IPS-15b (cell line): ENCODE results near the gene ARFGAP3.

ENCODE experiments used
- H3K27me3 ChIP-seq: one replicate; pipeline ENCODE4 v1.6.1; 2013; ENCODE audit warnings: low read length; ENCODE audit not compliant: control insufficient read depth, insufficient read depth
- H3K36me3 ChIP-seq: one replicate; pipeline ENCODE4 v1.6.1; 2013; ENCODE audit warnings: low read length; ENCODE audit not compliant: control insufficient read depth, insufficient read depth
- H3K4me1 ChIP-seq: one replicate; pipeline ENCODE4 v1.6.1; 2013; ENCODE audit warnings: mild to moderate bottlenecking, low read length; ENCODE audit not compliant: control insufficient read depth, insufficient read depth
- H3K4me3 ChIP-seq: one replicate; pipeline ENCODE4 v1.5.1; 2013; ENCODE audit warnings: low read depth, low read length
- H3K9ac ChIP-seq: one replicate; pipeline ENCODE4 v1.6.1; 2013; ENCODE audit warnings: low read depth, mild to moderate bottlenecking, low read length
- H3K9me3 ChIP-seq: one replicate; pipeline ENCODE4 v1.6.1; 2013; ENCODE audit warnings: mild to moderate bottlenecking, low read length; ENCODE audit not compliant: control insufficient read depth, insufficient read depth

ARFGAP3 gene

DNA sequence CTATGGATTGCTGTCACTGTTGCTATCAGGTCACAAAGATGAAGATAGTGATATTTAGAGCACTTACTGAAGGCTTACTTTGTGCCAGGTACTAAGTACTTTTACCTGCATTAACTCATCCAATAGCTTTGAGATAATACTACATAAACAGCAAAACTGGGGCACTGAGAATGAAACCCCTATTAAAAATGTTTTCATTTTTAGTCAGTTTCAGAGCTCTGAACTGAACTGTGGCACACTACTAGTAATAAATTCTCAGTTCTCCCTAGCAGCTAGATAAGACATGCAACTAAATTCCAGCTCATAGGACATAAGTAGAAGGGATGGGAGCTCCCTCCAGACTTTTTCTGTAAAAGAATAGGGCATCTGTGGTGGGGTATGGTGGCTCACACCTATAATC lies 24.0 kb downstream of the ARFGAP3 start:
- Histone ChIP-seq H3K4me3 (no peak overlapping the region), H3K9ac (no peak overlapping the region), H3K27me3 (no peaks in the 10 kb centered on the region), H3K36me3 (no peaks in the 10 kb centered on the region), H3K9me3 (no peaks in the 10 kb centered on the region), H3K4me1 (no peaks in the 10 kb centered on the region)

DNA sequence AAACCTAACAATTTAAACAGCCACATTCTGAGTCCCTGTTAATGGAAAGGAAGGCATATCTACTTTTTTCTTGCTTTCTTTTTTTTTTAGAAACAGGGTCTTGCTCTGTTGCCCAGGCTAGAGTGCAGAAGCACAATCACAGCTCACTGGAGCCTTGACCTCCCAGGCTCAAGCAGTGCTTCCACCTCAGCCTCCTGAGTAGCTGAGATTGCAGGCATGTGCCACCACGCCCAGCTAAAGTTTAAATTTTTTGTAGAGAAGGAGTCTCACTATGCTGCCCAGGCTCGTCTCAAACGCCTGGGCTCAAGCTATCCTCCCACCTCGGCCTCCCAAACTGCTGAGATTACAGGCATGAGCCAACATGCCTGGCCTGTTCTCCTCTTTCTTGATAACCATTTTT lies 25.4 kb downstream of the ARFGAP3 start:
- Histone ChIP-seq H3K9me3 (no peaks in the 10 kb centered on the region), H3K4me3 (no peak overlapping the region), H3K27me3 (no peaks in the 10 kb centered on the region), H3K36me3 (no peaks in the 10 kb centered on the region), H3K9ac (no peak overlapping the region), H3K4me1 (no peaks in the 10 kb centered on the region)

DNA sequence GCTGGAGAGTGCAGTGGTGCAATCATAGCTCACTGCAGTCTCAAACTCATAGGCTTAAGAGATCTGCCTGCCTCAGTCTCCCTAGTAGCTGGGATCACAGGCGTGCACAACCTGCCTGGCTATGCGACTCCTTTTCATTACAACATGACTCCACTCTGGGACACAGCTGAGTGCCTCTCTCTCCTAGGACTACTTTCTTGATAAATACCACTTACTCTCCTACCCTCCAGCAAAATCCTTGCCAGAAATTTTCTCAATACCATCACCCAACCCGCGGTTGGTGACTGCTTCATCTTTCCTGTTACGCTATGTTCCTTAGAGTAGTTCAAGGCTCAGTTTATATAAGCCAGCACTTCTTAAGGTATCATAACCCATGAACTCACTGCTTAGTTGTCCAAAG lies 26.9 kb downstream of the ARFGAP3 start:
- no peaks in the 10 kb centered on the region for H3K27me3 ChIP-seq
- H3K9ac ChIP-seq: no peak overlapping the region
- H3K36me3 ChIP-seq: no peaks in the 10 kb centered on the region
- no peaks in the 10 kb centered on the region for H3K9me3 ChIP-seq
- H3K4me1 ChIP-seq: no peaks in the 10 kb centered on the region
- no peak overlapping the region for H3K4me3 ChIP-seq

DNA sequence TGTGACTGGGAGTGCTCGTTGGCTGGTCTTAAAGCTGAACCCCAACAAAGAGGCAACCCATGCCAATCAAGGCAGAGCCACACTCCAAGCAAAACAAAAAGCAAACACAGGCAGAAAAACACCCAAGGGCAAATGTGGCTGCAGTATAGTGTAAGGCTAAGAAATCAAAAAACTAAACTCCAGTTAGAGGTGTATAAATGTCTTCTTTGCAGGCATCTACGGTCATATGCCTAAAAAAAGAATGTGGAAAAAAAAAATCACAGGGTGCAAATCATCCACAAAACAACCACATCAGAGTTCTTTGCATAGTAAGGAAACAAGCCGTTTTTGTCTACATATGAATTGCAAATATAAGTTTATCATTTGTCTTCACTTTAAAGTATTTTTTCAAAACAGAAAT lies 27.8 kb downstream of the ARFGAP3 start:
- Histone ChIP-seq H3K36me3 (no peaks in the 10 kb centered on the region), H3K4me3 (no peak overlapping the region), H3K9me3 (no peaks in the 10 kb centered on the region)

DNA sequence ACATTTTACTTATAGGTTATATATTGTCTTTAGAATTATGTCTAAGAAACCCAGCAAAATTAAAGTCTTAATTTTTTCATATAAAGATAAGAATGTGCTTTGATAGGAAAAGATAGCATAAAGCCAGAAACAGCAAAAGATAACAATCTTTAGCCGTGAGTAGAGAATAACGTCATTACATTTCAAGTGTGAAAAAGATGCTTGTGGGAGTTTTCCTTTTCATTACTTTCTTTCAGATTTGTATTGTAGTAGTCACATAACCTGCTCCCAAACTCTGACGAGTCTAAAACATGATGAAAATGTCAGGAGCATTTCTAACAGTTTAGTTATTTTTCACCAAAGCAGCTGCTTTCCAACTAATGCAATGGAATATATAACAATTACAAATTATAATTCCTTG lies 31.3 kb downstream of the ARFGAP3 start:
- no peak overlapping the region for H3K9ac ChIP-seq
- no peaks in the 10 kb centered on the region for H3K4me1 ChIP-seq
- no peaks in the 10 kb centered on the region for H3K27me3 ChIP-seq
- H3K9me3 ChIP-seq: no peaks in the 10 kb centered on the region
- H3K4me3 ChIP-seq: no peak overlapping the region
- H3K36me3 ChIP-seq: no peaks in the 10 kb centered on the region

More for the DNA sequence above, 27.8 kb downstream of the ARFGAP3 start:
- H3K27me3 ChIP-seq: no peaks in the 10 kb centered on the region
- H3K9ac ChIP-seq: no peak overlapping the region
- no peaks in the 10 kb centered on the region for H3K4me1 ChIP-seq

DNA sequence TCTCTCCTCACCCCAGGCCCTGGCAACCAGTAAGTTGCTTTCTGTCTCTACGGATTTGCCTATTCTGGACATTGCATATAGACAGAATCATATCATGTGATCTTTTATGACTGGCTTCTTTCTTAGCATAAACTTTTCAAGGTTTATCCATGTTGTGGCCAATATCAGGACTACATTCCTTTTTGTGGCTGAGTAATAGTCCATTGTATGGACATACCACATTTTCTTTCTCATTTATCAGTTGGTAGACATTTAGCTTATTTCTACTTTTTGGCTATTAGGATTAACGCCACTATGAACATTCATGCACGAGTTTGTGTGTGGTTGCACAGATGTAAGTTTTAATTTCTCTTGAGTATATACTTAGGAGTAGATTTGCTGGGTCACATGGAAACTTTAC lies 35.7 kb downstream of the ARFGAP3 start:
- H3K4me3 ChIP-seq: no peak overlapping the region
- H3K9ac ChIP-seq: no peak overlapping the region
- no peaks in the 10 kb centered on the region for H3K36me3 ChIP-seq
- H3K27me3 ChIP-seq: no peaks in the 10 kb centered on the region
- no peaks in the 10 kb centered on the region for H3K4me1 ChIP-seq
- no peaks in the 10 kb centered on the region for H3K9me3 ChIP-seq

DNA sequence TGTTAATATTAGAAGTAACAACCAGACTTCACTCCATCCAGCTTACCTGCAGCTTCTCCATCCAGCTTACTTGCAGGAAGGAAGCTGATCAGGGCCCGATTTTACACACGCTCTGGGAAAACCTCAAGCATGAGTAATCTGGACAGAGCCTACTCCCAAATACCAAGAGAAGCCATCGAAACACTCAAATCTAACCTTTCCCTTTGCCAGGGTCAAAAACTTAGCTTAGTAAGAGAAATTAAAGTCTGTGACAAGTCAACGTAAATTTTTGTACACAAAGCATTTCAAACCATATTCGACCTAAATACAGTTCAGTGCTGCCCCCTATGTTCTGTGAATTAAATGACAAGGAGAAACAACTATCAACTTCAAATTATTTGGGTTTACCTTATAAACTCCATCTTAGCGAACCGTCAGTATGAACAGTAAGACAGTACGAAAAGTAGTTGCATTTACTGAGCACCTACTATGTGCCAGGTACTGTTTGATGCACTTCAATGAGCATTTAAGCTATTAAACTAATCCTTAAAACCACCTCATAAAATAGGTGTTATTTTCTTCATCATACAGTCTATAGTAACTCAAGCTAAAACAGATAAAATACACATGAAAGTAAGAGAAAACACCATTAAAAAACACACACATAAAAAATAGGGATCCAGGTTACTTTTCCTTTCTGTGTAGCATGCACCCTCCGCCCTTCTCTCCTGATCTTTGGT lies 36.9 kb downstream of the ARFGAP3 start:
- H3K4me3 ChIP-seq: no peak overlapping the region
- no peaks in the 10 kb centered on the region for H3K27me3 ChIP-seq
- H3K9ac ChIP-seq: no peak overlapping the region
- H3K36me3 ChIP-seq: no peaks in the 10 kb centered on the region
- no peaks in the 10 kb centered on the region for H3K4me1 ChIP-seq
- no peaks in the 10 kb centered on the region for H3K9me3 ChIP-seq

DNA sequence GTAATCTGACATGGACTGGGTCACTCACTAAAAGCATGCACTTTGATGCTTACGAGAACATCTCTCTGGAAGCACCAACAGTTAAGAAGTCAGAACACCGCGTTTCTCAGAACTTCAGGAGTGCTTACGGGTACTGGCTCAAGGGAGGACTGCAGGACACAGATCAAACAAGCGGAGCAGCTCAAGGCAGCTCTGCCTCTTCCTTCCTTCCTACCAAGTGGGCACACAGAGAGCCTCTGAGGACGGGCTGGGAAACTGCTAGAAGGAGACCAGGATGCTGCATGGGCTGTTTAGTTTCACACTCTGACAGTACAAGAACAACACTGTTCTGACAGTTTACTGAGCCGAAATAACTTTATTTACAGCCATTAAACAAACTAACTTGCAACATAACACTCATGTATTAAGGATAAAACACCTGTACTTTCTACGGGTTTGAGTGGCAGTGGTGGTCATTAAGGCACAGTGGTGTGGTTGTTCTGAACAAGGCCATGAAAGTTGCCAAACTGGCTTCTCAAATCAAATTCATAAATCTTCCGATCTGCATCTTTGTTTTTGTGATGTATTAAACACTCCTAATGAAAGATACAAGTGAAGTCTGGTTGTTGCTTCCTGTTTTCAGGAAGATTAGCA lies 37.5 kb downstream of the ARFGAP3 start:
- H3K9ac ChIP-seq: no peak overlapping the region
- no peak overlapping the region for H3K4me3 ChIP-seq
- no peaks in the 10 kb centered on the region for H3K9me3 ChIP-seq
- H3K27me3 ChIP-seq: no peaks in the 10 kb centered on the region
- H3K36me3 ChIP-seq: no peaks in the 10 kb centered on the region
- no peaks in the 10 kb centered on the region for H3K4me1 ChIP-seq

DNA sequence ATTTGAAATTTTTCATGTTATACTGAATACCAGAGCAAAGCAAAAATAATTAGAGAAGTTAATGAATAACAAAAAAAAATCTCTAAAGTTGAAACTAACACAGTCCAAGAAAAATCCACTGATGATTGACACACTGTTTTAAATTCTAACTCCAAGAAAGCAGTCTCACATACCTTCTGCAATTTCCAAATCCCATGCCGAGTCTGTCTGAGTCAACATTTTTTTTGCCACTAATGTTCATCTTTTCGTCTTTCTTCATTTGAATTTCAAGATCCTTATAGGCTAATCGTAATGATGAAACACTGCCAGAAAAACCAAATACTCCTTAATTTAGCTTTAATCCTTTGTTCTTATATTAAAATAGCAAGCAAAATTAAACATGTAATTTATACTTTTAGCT lies 39.5 kb downstream of the ARFGAP3 start:
- H3K4me1 ChIP-seq: no peaks in the 10 kb centered on the region
- no peaks in the 10 kb centered on the region for H3K36me3 ChIP-seq
- H3K9me3 ChIP-seq: no peaks in the 10 kb centered on the region
- no peak overlapping the region for H3K4me3 ChIP-seq
- H3K9ac ChIP-seq: no peak overlapping the region
- no peaks in the 10 kb centered on the region for H3K27me3 ChIP-seq

DNA sequence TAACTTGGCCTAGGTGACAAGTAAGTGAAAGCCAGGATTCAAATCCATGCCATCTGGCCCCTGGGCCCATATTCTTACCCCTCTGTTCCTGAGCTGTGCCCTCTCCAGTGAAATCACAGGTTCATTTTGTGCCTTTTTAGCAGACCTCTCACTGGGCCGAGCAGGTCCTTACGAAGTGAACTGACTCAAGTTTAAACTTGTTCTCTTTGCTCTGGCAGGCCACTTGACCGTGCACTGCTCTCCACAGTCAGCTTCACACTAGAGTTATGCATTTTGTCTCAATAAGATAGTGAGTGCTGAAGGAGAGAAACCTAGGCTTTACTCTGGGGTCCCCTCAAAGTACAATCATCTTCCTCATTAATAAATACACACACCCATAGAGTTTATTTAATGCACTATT lies 40.7 kb downstream of the ARFGAP3 start:
- no peak overlapping the region for H3K9ac ChIP-seq
- no peaks in the 10 kb centered on the region for H3K36me3 ChIP-seq
- H3K4me1 ChIP-seq: no peaks in the 10 kb centered on the region
- H3K4me3 ChIP-seq: no peak overlapping the region
- no peaks in the 10 kb centered on the region for H3K9me3 ChIP-seq
- H3K27me3 ChIP-seq: no peaks in the 10 kb centered on the region

DNA sequence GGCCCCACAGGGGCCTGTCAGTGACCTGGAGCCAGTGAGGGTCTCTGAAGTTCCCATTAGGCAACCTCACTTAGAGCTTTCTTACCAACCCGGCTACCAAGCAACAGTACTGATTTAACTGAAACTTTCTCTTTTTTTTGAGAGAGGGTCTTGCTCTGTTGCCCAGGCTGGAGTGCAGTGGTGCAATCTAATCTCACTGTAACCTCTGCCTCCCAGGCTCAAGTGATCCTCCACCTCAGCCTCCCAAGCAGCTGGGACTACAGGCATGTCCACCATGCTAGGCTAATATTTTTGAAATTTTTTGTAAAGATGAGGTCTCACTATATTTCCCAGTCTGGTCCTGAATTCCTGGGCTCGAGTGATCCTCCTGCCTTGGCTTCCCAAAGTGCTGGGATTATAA lies 42.5 kb downstream of the ARFGAP3 start:
- H3K9me3 ChIP-seq: no peaks in the 10 kb centered on the region
- H3K4me1 ChIP-seq: no peaks in the 10 kb centered on the region
- no peak overlapping the region for H3K9ac ChIP-seq
- H3K36me3 ChIP-seq: no peaks in the 10 kb centered on the region
- H3K27me3 ChIP-seq: no peaks in the 10 kb centered on the region
- no peak overlapping the region for H3K4me3 ChIP-seq

DNA sequence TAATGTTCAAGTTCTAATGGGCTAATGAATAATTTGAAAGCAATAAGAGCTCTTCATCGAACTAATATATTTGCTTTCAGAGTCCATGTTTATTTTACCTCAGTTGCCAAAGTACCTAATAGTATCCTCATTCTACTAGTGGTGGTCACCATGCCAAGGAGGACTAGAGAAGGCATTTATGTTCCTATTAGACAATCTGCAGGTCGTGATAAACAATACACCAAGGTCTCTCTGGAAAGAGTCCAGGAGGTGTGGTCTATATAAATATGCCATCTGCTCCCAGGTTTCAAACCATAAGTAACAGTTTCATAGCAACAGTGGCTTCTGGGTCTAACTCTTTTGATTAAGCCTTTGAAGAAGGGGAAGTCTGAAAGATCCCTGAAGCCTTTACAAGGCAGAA lies 42.9 kb downstream of the ARFGAP3 start:
- H3K4me3 ChIP-seq: no peak overlapping the region
- no peaks in the 10 kb centered on the region for H3K27me3 ChIP-seq
- H3K36me3 ChIP-seq: no peaks in the 10 kb centered on the region
- no peak overlapping the region for H3K9ac ChIP-seq
- H3K9me3 ChIP-seq: no peaks in the 10 kb centered on the region
- no peaks in the 10 kb centered on the region for H3K4me1 ChIP-seq
